Right lobe of liver (tissue), 6 donors: Measurements from ENCODE around the gene CERT1. TPM values are rescaled to one million over a fixed set of nuclear protein-coding genes. Genes with fewer than 3 reads are reported as not detected.

Experiments
- ATAC-seq, 4 donors: fragments of 200-7000 bp; cut with Tn5 transposase; one replicate each; pipeline ENCODE4 v1.9.1; 2020; ENCODE audit warnings: mild to moderate bottlenecking in 4 of 4, moderate library complexity in 4 of 4
- DNase-seq, 3 donors: peaks; one replicate each; pipeline ENCODE4 v3.0.0-alpha.2; 2020
- H3K27ac ChIP-seq, 3 donors: fragments of 200-600 bp; one replicate each; pipeline ENCODE4 v1.8.0; 2022
- H3K27me3 ChIP-seq, 2 donors: fragments of 200-600 bp; one replicate each; pipeline ENCODE4 v1.8.0; 2022
- H3K36me3 ChIP-seq, 4 donors: fragments of 200-600 bp; sonication (generic) in 1 of 4; one replicate each; pipeline versions ENCODE4 v1.5.1 to v1.8.0; 2017 to 2022; ENCODE audit warnings: control low read depth in 1 of 4
- H3K4me1 ChIP-seq, 4 donors: fragments of 200-600 bp; sonication (generic) in 1 of 4; one replicate each; pipeline versions ENCODE4 v1.5.1 to v1.8.0; 2017 to 2022; ENCODE audit warnings: control low read depth in 1 of 4
- H3K4me3 ChIP-seq, 3 donors: fragments of 200-600 bp; one replicate each; pipeline ENCODE4 v1.8.0; 2022
- H3K9me3 ChIP-seq, 4 donors: fragments of 200-600 bp; sonication (generic) in 1 of 4; one replicate each; pipeline versions ENCODE4 v1.5.1 to v1.8.0; 2017 to 2022; ENCODE audit warnings: control low read depth in 1 of 4
- POLR2A ChIP-seq: fragments of 450-650 bp; IDR thresholded peaks from one replicate; pipeline ENCODE4 v1.6.1; 2017; ENCODE audit warnings: antibody characterized with exemption, mild to moderate bottlenecking
- WGBS: methylation state at CpG from one replicate; pipeline ENCODE4 v1.1.6; 2018; ENCODE audit warnings: low coverage, low lambda C conversion rate; ENCODE audit not compliant: insufficient coverage; ENCODE audit errors: missing lambda C conversion rate; 5-methylcytosine and 5-hydroxymethylcytosine counted together
- intact Hi-C, 2 donors: fragments of 100-400 bp; cut with DNase I; formaldehyde crosslinking; loops; one replicate each; pipeline versions ENCODE4 v1.11.2 to v1.14.1; 2022
- total RNA-seq, 6 experiments: library from RNA; depleted of rRNA in 2 of 6; stranded (reverse); fragments of >200 nt in 2 of 6; fragmentation: NEBNext Ultra II Directional in 3 of 6; extraction: Animal tissue kit (Norgen Biotek cat#: 25700) in 3 of 6; gene quantifications; one replicate each; pipeline versions ENCODE4 v1.1.0 to v1.2.4, GENCODE V29; 2016 to 2023
- TF ChIP-seq, protein P1 (sequence below), 4 donors: fragments of 200-600 bp in 3 of 4; fragments of 450-650 bp in 1 of 4; IDR thresholded peaks; one replicate each; pipeline versions ENCODE4 v1.5.1 to v1.8.0; 2016 to 2022; ENCODE audit warnings: antibody characterized with exemption in 4 of 4, mild to moderate bottlenecking in 2 of 4
- donor health status: DM: no; HTN: yes; CAD: no.
- donor health status: DM: no; HTN: no; CAD: no.
- donor health status: DM: no; HTN: no; CAD: no.
- donor health status: DM: no; HTN: yes; CAD: no.
- donor health status: DM: no; HTN: yes; CAD: no.

CERT1 gene
- total RNA-seq, 6 experiments from 2014 or later: 14.6 to 25.5 (median 19.7) TPM

DNA sequence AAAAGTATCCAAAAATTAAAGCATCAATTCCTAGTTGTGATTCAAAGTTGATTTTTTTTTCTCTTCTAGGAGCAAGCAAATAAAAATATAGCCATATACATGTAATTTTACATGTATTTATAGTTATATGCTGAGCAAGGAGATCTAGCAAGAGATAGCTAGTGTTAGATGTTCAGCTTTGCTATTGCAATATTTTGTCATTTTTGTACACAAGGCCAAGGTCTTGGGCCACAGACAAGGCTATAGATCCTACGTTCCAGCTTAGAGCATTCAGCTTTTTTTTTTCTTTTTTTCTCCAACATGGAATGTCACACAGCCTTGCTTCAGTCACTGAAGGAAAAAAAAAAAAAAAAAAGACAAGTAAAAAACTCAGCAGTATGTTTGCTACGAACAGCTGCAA, 137.6 kb downstream of the CERT1 start:
- DNase-seq (no peak), ATAC-seq (no peak)
- H3K36me3 ChIP-seq: peaks cover 0 to 54% (median 9%) of the 10 kb centered on the region in 4 donors
- no peak overlapping the region for H3K27ac ChIP-seq
- no peaks in the 10 kb centered on the region for H3K4me1 ChIP-seq
- whole genome bisulfite sequencing: 69% methylated on average over 2 of the region's 2 CpGs
- no peaks in the 10 kb centered on the region for H3K9me3 ChIP-seq
- no peak for TF ChIP-seq POLR2A
- TF ChIP-seq, protein P1, sequence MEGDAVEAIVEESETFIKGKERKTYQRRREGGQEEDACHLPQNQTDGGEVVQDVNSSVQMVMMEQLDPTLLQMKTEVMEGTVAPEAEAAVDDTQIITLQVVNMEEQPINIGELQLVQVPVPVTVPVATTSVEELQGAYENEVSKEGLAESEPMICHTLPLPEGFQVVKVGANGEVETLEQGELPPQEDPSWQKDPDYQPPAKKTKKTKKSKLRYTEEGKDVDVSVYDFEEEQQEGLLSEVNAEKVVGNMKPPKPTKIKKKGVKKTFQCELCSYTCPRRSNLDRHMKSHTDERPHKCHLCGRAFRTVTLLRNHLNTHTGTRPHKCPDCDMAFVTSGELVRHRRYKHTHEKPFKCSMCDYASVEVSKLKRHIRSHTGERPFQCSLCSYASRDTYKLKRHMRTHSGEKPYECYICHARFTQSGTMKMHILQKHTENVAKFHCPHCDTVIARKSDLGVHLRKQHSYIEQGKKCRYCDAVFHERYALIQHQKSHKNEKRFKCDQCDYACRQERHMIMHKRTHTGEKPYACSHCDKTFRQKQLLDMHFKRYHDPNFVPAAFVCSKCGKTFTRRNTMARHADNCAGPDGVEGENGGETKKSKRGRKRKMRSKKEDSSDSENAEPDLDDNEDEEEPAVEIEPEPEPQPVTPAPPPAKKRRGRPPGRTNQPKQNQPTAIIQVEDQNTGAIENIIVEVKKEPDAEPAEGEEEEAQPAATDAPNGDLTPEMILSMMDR (IDR thresholded peaks at IDR 0.05): no peak
- H3K4me3 ChIP-seq: no peak overlapping the region
- no peaks in the 10 kb centered on the region for H3K27me3 ChIP-seq
- intact Hi-C loops: no loop called here

DNA sequence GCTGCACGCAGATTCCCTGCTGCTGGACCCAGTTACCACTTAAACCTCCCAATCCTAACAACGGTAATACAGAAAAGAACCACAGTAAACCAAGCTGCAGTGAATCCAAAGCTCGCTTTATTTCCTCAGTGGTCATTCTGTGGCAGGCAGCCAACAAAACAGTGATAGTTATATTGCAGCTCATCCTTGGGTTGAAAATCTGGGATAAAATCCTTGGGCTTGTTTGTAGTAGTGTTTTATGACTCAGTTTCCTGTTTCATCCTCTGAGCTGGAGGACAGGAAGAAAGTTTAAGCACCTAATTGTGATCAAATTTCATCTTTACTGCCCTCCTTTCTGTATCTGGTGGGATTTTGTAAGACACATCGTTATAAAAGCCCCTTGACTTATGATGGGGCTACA, 143.0 kb downstream of the CERT1 start:
- Histone ChIP-seq H3K4me3 (no peak overlapping the region), H3K27me3 (no peaks in the 10 kb centered on the region), H3K36me3 (peaks cover 0 to 8% (median 3%) of the 10 kb centered on the region in 4 donors), H3K4me1 (peaks cover 0 to 2% (median 1%) of the 10 kb centered on the region in 4 donors), H3K27ac (no peak overlapping the region), H3K9me3 (no peaks in the 10 kb centered on the region)
- ATAC-seq (no peak), DNase-seq (no peak)
- intact Hi-C loops: no loop called here
- TF ChIP-seq, protein P1 (IDR thresholded peaks at IDR 0.05): no peak
- no peak for TF ChIP-seq POLR2A
- WGBS: 83% methylated on average over 4 of the region's 4 CpGs

DNA sequence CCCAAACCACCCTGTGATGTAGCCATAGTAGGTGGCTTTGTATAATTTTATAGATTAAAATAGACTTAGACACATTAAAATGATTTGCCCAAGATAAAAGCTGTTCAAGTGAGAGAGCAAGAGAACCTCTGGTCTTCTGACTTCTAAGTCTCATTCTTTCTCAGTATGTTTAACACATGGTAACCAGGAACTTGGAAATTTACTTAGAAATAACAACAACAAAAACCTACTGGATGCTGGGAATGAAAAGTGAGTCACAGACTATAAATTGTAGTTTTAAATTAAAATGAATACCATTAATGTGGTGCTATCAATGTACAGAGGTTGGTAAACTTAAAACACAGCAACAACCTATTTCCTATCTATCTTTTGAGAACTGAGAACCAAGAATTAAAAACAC, 144.0 kb downstream of the CERT1 start:
- Histone ChIP-seq H3K27me3 (no peaks in the 10 kb centered on the region), H3K36me3 (no peaks in the 10 kb centered on the region), H3K4me3 (no peak overlapping the region), H3K27ac (no peak overlapping the region), H3K4me1 (peaks cover 0 to 12% (median 5%) of the 10 kb centered on the region in 4 donors), H3K9me3 (no peaks in the 10 kb centered on the region)
- ATAC-seq: no peak
- intact Hi-C loops: no loop called here
- no peak for TF ChIP-seq POLR2A
- TF ChIP-seq, protein P1 (IDR thresholded peaks at IDR 0.05): no peak
- DNase-seq: no peak

DNA sequence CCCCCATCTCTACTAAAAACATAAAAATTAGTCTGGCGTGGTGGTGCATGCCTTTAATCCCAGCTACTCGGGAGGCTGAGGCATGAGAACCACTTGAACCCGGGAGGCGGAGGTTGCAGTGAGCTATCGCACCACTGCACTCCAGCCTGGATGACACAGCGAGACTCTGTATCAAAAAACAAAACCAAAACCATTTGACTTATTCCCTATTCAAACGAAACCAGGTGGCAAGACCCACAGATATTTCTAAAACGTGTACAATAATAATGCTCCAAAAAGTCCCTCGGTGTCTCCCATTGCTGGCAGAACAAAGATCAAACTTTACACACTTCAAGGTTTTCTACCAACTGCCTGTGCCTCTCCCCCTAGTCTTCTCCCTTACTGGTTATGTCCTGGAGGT, 144.6 kb downstream of the CERT1 start:
- Histone ChIP-seq H3K4me1 (peaks cover 0 to 13% (median 5%) of the 10 kb centered on the region in 4 donors), H3K36me3 (peaks cover 0 to under 1% (median under 1%) of the 10 kb centered on the region in 4 donors), H3K27ac (no peak overlapping the region), H3K27me3 (no peaks in the 10 kb centered on the region), H3K4me3 (no peak overlapping the region), H3K9me3 (no peaks in the 10 kb centered on the region)
- WGBS: 30% methylated on average over 3 of the region's 9 CpGs
- intact Hi-C loops: no loop called here
- ATAC-seq (no peak), DNase-seq (no peak)
- TF ChIP-seq, protein P1 (IDR thresholded peaks at IDR 0.05): no peak
- TF ChIP-seq POLR2A: no peak

DNA sequence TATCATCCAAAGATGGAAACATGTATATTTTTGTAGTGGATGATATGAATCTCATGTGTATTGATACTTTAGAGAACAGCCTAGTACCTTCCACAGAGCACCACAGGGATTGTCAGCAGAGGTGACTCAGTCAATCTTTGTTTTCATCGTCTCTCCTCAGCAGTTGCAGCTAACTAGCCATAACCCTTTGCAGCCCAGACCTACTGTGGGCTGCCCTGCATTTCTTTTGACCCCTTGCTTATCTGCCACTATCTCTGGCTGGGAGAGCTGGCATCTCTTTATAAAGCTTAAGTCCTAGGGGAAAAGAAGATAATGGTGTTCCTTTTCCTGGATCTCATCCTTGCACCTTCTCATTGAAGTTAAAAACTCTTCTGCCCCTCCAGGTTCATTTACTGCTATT, 145.7 kb downstream of the CERT1 start:
- DNase-seq: no peak
- intact Hi-C loops: no loop called here
- no peaks in the 10 kb centered on the region for H3K9me3 ChIP-seq
- ATAC-seq: no peak
- H3K4me3 ChIP-seq: no peak overlapping the region
- H3K36me3 ChIP-seq: peaks cover 0 to 11% (median 1%) of the 10 kb centered on the region in 4 donors
- H3K27me3 ChIP-seq: no peaks in the 10 kb centered on the region
- 0% methylated on average over 1 of the region's 1 CpG for WGBS
- peaks cover 0 to 13% (median 5%) of the 10 kb centered on the region in 4 donors for H3K4me1 ChIP-seq
- no peak for TF ChIP-seq POLR2A
- TF ChIP-seq, protein P1 (IDR thresholded peaks at IDR 0.05): no peak
- no peak overlapping the region for H3K27ac ChIP-seq
